ENCODE data around the gene SUMF1. TPM values are rescaled to one million over a fixed set of nuclear protein-coding genes. Genes with fewer than 3 reads are reported as not detected.

Gene SUMF1
- total RNA-seq, 2 experiments from 2014 or later, result 3.5 to 4.9 TPM

DNA sequence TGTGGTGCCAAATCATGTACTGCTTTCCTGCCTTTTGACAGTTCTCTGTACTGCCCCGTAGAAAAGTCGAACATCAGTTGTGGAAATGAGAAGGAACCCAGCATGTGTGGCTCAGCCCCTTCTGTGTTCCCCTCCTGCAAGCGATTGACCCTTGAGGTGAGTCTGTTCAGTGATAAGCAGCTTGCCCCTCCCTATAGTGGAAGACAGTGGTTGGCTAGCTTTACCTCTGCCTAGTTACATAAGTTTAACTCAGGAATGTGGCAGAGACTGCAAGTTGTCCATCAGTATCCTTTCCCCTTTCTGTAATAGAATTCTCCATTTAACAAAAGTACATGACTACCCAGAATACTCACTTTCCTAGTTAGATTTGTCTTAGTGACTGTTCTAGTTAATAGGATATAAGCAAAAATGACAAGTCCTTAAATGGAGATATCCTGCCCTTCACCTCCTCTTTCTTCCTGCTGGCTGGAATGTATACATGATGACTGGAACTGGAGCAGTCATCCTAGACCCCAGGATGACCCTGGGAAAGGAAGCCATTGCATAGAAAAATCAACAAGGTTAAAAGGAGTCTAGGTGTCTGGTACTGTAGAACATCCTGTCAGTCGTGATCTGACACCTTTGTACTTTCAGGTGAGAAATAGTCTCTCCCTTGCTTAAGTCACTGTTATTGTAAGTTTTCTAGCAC lies 153.3 kb downstream of the SUMF1 start:
- ChIA-PET CTCF (interaction anchor here (1.6 kb wide), 1 partner anchor 320 kb away, joined by 3 read pairs; no protein-coding TSS in a partner anchor), POLR2A (no interaction called here)
- peaks cover 3% of the 10 kb centered on the region for H3K4me1 Mint-ChIP-seq
- no peak for DNase-seq
- H3K36me3 Mint-ChIP-seq (ENCODE audit: low read depth), result peaks cover 44% of the 10 kb centered on the region
- intact Hi-C loops (cut with DNase I, micrococcal nuclease), result no loop called here
- H3K9me3 Mint-ChIP-seq (ENCODE audit: low read depth), result peaks cover 2% of the 10 kb centered on the region
- no peak overlapping the region for H3K27ac Mint-ChIP-seq
- no peaks in the 10 kb centered on the region for H3K27me3 Mint-ChIP-seq
- no peak overlapping the region for H3K4me3 Mint-ChIP-seq
- no peak for ATAC-seq

GRCh38 chr3:4311496-4311895 lies 155.6 kb downstream of the SUMF1 start:
- H3K36me3 Mint-ChIP-seq (ENCODE audit: low read depth), result peaks cover 42% of the 10 kb centered on the region
- ChIA-PET POLR2A (no interaction called here), CTCF (interaction anchor here (1.3 kb wide), 1 partner anchor 39 kb away, joined by 5 read pairs; no protein-coding TSS in a partner anchor)
- H3K27ac Mint-ChIP-seq, result no peak overlapping the region
- H3K27me3 Mint-ChIP-seq, result no peaks in the 10 kb centered on the region
- H3K4me3 Mint-ChIP-seq, result no peak overlapping the region
- no peaks in the 10 kb centered on the region for H3K9me3 Mint-ChIP-seq (ENCODE audit: low read depth)
- H3K4me1 Mint-ChIP-seq, result peaks cover 8% of the 10 kb centered on the region
- DNase-seq (no peak), ATAC-seq (no peak)
- intact Hi-C loops (cut with DNase I, micrococcal nuclease), result no loop called here

Other genes starting within 250 kb of the SUMF1 start
- gene SETMAR, start 163.9 kb downstream of the SUMF1 start, total RNA-seq, result 10 to 100 TPM; 19.3 to 19.4 TPM
- gene ITPR1, start 26.1 kb upstream of the SUMF1 start, total RNA-seq, result 10 to 100 TPM; 48.6 to 55.6 TPM